Upper lobe of left lung (tissue), 4 donors: ENCODE data around the gene HK3.

Source experiments
- EP300 ChIP-seq, 4 donors: sonication (generic); formaldehyde crosslinking; IDR thresholded peaks; one replicate each; pipeline ENCODE4 v1.5.1; 2017; ENCODE audit warnings: antibody characterized with exemption in 4 of 4, control low read depth in 2 of 4
- POLR2A ChIP-seq, 4 donors: fragments of 450-650 bp; IDR thresholded peaks; one replicate each; pipeline ENCODE4 v1.5.1; 2016 to 2017; ENCODE audit warnings: antibody characterized with exemption in 4 of 4, mild to moderate bottlenecking in 2 of 4
- TF ChIP-seq, protein P1 (sequence below), 6 experiments: fragments of 450-650 bp in 4 of 6; fragments of 200-600 bp in 2 of 6; sonication (generic) in 2 of 6; IDR thresholded peaks; one replicate each; pipeline ENCODE4 v1.5.1; 2016 to 2019; ENCODE audit warnings: antibody characterized with exemption in 6 of 6

DNA sequence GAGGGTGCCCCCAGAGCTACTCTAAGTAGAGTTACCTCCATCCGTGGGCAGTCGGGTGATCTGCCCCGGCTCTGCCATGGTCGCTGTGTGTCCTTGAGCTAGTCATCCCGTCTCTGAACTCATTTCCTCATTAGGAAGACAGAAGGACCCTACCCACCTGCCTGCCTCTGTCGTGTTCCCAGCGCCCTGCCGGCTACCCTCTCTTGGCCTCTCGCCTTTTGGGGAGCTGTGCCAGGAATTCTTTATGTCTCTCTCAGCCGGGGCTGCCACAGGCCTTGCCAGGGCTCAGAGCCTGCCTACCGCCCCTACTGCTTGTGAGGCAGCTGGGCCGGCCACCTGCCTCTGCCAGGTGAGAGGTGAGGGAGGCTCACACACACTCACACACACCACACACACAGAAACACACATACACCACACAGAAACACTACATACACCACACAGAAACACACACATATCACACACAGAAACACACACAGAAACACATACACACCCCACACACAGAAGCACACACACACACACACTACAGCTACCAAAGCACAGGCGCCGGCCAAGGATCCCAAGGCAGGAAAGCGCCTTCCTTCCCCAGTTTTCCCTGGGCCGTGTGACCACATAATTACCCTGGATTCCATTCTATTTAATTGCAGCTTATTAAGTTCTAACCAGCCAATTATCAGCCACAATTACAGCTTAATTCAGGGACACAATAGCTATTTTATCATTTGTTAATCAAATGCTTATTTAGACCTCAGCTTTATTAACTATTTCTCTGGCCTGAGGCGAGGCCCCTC is 47.1 kb downstream of the HK3 start:
- TF ChIP-seq, protein P1, sequence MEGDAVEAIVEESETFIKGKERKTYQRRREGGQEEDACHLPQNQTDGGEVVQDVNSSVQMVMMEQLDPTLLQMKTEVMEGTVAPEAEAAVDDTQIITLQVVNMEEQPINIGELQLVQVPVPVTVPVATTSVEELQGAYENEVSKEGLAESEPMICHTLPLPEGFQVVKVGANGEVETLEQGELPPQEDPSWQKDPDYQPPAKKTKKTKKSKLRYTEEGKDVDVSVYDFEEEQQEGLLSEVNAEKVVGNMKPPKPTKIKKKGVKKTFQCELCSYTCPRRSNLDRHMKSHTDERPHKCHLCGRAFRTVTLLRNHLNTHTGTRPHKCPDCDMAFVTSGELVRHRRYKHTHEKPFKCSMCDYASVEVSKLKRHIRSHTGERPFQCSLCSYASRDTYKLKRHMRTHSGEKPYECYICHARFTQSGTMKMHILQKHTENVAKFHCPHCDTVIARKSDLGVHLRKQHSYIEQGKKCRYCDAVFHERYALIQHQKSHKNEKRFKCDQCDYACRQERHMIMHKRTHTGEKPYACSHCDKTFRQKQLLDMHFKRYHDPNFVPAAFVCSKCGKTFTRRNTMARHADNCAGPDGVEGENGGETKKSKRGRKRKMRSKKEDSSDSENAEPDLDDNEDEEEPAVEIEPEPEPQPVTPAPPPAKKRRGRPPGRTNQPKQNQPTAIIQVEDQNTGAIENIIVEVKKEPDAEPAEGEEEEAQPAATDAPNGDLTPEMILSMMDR (IDR thresholded peaks at IDR 0.05), result no peak
- TF ChIP-seq POLR2A (IDR thresholded peaks at IDR 0.05) (no peak), EP300 (IDR thresholded peaks at IDR 0.05) (no peak)
